GOT3 (cell line): ENCODE results near the gene OR12D1.

Experiments used
- DNase-seq: peaks from one replicate; lab custom pipeline; 2025; ENCODE audit warnings: mixed read lengths; lab: John Stamatoyannopoulos, UW

The OR12D1 gene

DNA sequence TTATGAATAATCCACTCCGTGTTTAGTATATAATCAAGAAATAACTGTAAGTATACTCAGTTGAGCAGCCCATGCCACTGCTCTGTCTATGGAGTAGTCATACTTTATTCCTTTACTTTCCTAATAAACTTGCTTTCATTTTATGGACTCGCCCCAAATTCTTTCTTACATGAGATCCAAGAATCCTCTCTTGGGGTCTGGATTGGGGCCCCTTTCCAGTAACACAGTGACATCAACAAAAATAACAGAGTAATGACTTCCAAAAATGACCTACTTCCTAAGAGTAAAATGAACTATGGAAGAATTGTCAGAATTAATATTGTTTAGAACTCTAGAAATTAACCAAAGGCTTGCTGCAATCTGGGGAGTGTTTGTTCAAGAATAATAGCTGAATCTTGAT is 51.1 kb downstream of the OR12D1 start:
- no peak for DNase-seq

DNA sequence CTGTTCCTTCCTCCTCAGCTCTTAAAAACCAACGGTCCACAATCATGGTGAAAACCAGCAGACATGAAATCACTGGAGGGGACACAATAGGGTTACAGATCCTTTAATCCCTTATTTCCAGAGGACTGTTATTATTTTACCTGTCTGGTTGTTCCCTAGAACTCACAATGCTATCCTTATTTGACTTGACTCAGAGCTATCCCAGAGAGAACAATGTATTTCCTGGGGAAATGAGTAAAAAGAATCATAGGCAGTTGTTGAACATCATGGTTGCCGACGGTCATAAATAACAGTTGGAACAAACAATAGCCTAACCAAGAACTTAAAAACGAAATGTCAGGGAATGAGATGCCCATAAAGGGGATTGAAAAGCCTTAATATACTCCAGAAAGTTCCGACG is 51.5 kb downstream of the OR12D1 start:
- no peak for DNase-seq
